Measurements from ENCODE around the gene XYLT1. TPM values are rescaled to one million over a fixed set of nuclear protein-coding genes. Genes with fewer than 3 reads are reported as not detected.
A peak's percentile ranks its signal among the peaks of the same experiment; 100 is the strongest.

Gene XYLT1
- total and polyA plus RNA-seq, 2 of the 8 experiments (the other 6 are each of a cell fraction or from before 2014, with no cell fraction given), result 6.6 to 25.4 TPM

GRCh38 chr16:17382949-17383863 lies 87.6 kb downstream of the XYLT1 start:
- H3K23ac ChIP-seq (ENCODE audit: insufficient read length), result no peak overlapping the region
- H3K4me2 ChIP-seq (ENCODE audit: insufficient read depth in 1 of 2, low read depth in 2 of 2, low read length in 2 of 2), result peak overlapping the region in 1 of 2 experiments; percentile 35; a peak in 1 of 4 replicates
- FAIRE-seq (peak; percentile 50), DNase-seq (ENCODE audit: low read depth in 1 of 2, low spot score in 2 of 2) (no peak)
- POLR2A ChIA-PET (ENCODE audit: partially characterized antibody), result interaction anchor here (1.9 kb wide), 1 partner anchor 9 kb away, joined by 7 read pairs; no protein-coding TSS in a partner anchor
- peaks cover 4% of the 10 kb centered on the region; the same call in 1 of the 2 replicates for H3K79me1 ChIP-seq (ENCODE audit: low read depth, low read length)
- CTCF ChIA-PET (ENCODE audit: partially characterized antibody), result interaction anchor here (0.6 to 1.6 kb wide), 6 partner anchors 14 to 73 kb away, joined by 3 to 5 read pairs (median 3); no protein-coding TSS in a partner anchor
- H2BK5ac ChIP-seq (ENCODE audit: low read depth, low read length), result peak overlapping the region; percentile 93
- WGBS, 2 experiments (ENCODE audit: extremely low coverage in 1 of 2, insufficient coverage in 1 of 2, insufficient read length in 1 of 2, insufficient replicate concordance in 2 of 2, low coverage in 1 of 2, low lambda C conversion rate in 2 of 2, missing lambda C conversion rate in 1 of 2), result 58% methylated on average over 13 of the region's 14 CpGs; no CpG with 5 or more reads in 1 of the 2 experiments
- H3K36me3 ChIP-seq (ENCODE audit: control insufficient read depth in 2 of 4, insufficient read depth in 4 of 4, low read length in 3 of 4), result no peaks in the 10 kb centered on the region
- H3K23me2 ChIP-seq (ENCODE audit: low read depth, low read length), result no peaks in the 10 kb centered on the region; the same call in 1 of the 2 replicates
- H4K5ac ChIP-seq (ENCODE audit: insufficient read length, low read depth, low read length), result no peak overlapping the region
- H4K8ac ChIP-seq (ENCODE audit: extremely low read depth, insufficient read depth, low read length), result no peak overlapping the region
- H2BK20ac ChIP-seq (ENCODE audit: low read length), result 0 out of 2 replicates have a peak overlapping the region, but pooled peaks have one; percentile 82
- no peak overlapping the region for H2AFZ ChIP-seq (ENCODE audit: low read length)
- no peak overlapping the region for H3K4me3 ChIP-seq (ENCODE audit: extremely low read depth in 1 of 4, insufficient read depth in 2 of 4, low read depth in 3 of 4, low read length in 4 of 4)
- H3K27me3 ChIP-seq (replicated peaks in 1 of 4; ENCODE audit: control insufficient read depth in 3 of 4, extremely low read depth in 1 of 4, insufficient read depth in 3 of 4, low read length in 3 of 4), result no peaks in the 10 kb centered on the region
- TF ChIP-seq CREB1 (IDR thresholded peaks at IDR 0.05), result no peak
- H3K27ac ChIP-seq (ENCODE audit: low read depth, low read length), result no peak overlapping the region
- peak overlapping the region; percentile 45 for H2BK120ac ChIP-seq (replicated peaks; ENCODE audit: low read depth, low read length)
- H3K4me1 ChIP-seq (replicated peaks in 1 of 4; ENCODE audit: control insufficient read depth in 3 of 4, insufficient read depth in 4 of 4, low read length in 3 of 4), result peaks cover 9 to 43% (median 36%) of the 10 kb centered on the region in 4 experiments
- H3K18ac ChIP-seq (ENCODE audit: extremely low read depth, low read length), result peak overlapping the region; percentile 76; the same call in 1 of the 2 replicates
- no peak overlapping the region for H3K14ac ChIP-seq (ENCODE audit: insufficient read length)
- no peak overlapping the region for H3K4ac ChIP-seq (replicated peaks; ENCODE audit: insufficient read length, low read depth, low read length)
- H2BK12ac ChIP-seq (ENCODE audit: low read depth, low read length), result peak overlapping the region; percentile 81
- H2AK5ac ChIP-seq (ENCODE audit: low read depth, low read length), result peak overlapping the region; percentile 83
- peaks cover 0 to 33% of the 10 kb centered on the region in 2 experiments; a peak in 3 of 4 replicates for H3K79me2 ChIP-seq (ENCODE audit: control insufficient read depth in 1 of 2, insufficient read depth in 2 of 2, low read length in 2 of 2)
- peak overlapping the region; percentile 85 for H4K91ac ChIP-seq (replicated peaks; ENCODE audit: insufficient read length, low read length)
- no peak overlapping the region for H3K56ac ChIP-seq (replicated peaks; ENCODE audit: insufficient read length, low read depth, low read length)
- H2BK15ac ChIP-seq (ENCODE audit: low read length), result peak overlapping the region; percentile 61
- no peaks in the 10 kb centered on the region for H3K9me3 ChIP-seq (ENCODE audit: insufficient read depth in 2 of 2, low read depth in 1 of 2, low read length in 1 of 2)
- H3K9ac ChIP-seq (replicated peaks in 1 of 4; ENCODE audit: extremely low read depth in 1 of 4, low read depth in 3 of 4, low read length in 3 of 4), result 0 out of 7 replicates have a peak overlapping the region, but pooled peaks of 1 of the 4 experiments have one; percentile 5
- no peaks in the 10 kb centered on the region for H4K20me1 ChIP-seq (replicated peaks in 1 of 2; ENCODE audit: control insufficient read depth in 1 of 2, insufficient read depth in 2 of 2, low read length in 2 of 2)

Data from H1 (cell line).